GM19239 (cell line): Measurements from ENCODE around the gene ARHGAP24.
"Not testable (repeated sequence)": the region's sequence is repeated elsewhere in the genome, so short reads cannot be mapped to it uniquely, and the experiment has no call there.

Source experiments
- DNase-seq: peaks from one replicate; pipeline ENCODE4 v3.0.0; 2011; ENCODE audit warnings: low spot score; ENCODE audit not compliant: insufficient read length
- FAIRE-seq: peaks from 2 replicates; lab custom pipeline; 2011; peaks lifted over from hg19 to GRCh38; lab: Jason Lieb, UNC

The ARHGAP24 gene

DNA sequence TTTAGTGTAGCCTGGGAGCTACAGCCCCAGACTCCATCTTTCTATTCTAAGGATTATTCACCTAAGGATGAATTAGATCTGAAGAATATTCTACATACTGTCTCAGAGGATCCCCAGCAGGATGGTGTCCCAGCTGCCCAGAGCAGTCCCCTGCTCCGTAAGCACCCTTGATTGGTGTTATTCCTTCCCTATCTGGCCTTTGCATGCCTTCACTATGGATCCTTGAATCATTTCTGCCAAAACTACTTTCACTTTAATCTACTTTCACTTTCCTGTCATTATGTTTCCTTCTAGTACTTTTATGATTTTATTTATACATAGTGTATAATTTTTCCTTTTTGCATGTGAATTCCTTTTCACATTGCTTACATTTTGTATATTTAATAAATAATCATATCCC is 39.2 kb downstream of the ARHGAP24 start:
- FAIRE-seq (no peak), DNase-seq (no peak)

DNA sequence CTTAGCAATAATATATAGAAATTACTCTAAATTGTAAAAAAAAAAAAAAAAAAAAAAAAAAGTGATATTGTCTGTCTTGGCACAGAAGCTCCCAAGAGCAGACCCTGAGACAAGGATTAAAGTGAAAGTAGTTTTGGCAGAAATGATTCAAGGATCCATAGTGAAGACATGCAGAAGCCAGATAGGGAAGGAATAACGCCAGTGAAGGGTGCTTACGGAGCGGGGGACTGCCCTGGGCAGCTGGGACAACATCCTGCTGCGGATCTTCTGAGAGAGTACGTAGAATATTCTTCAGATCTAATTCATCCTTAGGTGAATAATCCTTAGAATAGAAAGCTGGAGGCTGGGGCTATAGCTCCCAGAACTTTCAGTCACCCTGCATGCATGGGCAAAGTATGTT is 39.8 kb downstream of the ARHGAP24 start:
- DNase-seq (no peak), FAIRE-seq (no peak)

DNA sequence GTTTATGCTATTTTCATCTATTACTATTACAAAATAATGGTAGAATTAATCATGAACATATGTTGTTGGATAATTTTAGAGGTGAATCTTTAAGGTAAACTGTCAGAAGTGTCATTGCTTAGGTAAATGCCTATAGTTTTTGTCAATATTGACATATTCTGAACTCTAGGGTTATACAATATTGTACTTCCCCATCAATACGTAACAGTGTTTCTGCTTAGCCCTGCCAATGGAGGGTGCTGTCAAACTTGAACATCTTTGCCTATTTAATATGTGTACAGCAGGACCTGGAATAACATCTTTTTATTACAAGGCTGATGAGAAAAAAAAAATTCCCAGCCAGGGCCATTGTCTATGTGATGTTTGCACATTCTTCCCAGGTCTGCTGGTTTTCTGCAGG is 40.8 kb downstream of the ARHGAP24 start:
- FAIRE-seq (no peak), DNase-seq (no peak)

DNA sequence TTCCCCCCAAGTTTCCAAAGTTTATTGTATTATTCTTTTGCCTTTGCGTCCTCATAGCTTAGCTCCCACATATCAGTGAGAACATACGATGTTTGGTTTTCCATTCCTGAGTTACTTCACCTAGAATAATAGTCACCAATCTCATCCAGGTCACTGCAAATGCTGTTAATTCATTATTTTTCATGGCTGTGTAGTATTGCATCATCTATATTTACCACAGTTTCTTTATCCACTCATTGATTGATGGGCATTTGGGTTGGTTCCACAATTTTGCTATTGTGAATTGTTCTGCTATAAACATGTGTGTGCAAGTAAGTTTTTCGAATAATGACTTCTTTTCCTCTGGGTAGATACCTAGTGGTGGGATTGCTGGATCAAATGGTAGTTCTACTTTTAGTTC is 43.6 kb downstream of the ARHGAP24 start:
- FAIRE-seq, DNase-seq: not testable (repeated sequence)

DNA sequence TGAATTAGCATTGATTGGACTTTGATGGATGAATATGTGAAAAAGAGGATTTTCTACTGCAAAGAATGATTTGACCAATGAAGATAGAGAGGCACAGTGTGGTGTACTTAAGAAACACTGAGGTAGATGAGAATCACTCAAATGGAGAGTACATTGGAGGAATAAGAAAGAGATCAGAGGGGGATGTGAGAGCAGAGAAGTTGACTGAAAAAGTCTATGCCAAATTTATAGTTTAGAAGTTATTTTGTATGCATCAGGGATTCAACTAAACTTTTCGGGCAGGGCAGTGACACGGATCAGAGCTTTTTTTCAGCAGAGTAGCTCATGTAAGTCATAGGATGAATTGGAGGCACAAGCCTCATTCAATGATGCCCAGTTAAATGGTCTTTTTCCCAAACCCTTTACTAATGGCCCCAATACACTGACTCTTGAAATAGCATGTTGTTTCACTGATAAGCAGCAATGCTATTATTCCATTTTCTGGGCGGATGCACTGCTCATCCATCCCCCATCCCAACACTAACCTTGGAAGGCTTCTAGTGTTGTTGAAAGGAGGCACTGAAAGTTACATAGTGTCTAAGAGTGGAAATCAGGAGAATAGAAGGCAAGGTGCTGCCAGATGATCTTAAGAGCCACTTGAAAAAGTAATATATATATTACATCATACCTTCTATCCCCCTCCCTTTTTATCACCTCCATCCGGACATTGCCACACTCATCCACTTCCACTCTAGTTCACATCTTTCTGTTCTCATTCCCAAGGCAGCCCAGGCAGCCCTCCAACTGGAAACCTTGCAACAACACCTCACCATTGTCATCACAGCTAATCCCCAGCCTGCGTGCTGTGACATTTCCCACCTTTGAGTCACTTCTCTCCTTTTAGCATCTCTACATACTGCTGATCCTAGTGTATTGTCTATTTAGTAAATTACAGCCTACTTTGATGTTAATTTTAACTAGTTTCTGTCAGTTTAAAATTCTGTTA is 46.1 kb downstream of the ARHGAP24 start:
- no peak for DNase-seq
- no peak for FAIRE-seq

DNA sequence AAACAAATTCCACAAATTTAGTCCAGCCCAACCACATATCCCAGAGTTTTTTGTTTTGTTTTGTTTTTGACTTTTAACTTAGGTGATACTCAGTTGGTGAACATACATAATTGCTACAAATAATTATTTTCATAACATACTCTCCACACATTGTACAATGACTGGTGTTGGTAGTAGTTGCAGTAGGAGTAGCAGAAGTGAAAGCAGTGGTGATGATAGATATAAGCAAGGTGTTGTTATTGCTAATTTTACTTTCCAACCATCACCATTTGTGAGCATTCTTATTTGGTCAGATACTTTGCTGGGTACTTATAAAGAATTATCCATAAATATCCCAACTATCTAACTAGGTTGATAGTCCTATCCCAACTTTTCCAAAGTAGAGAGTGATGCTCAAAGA is 47.3 kb downstream of the ARHGAP24 start:
- FAIRE-seq = no peak
- no peak for DNase-seq

DNA sequence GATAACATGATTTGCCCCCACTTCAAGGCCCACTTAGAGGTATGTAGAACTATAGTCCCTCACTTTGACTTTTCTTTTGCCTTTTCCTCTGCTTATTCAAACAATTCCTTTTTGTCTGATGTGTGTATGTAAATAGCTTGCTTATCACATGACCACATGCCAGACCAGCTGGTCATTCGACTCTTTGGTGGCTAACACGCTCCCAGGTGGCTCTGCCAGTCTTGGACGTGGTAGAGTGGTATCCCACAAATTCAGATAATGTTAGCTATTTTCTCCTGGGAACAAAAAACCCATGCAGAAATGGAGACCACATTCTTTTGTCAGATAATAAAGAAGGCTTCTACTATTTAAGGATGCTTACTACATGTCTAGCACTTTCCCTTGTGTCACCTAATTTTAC is 47.9 kb downstream of the ARHGAP24 start:
- DNase-seq (no peak), FAIRE-seq (no peak)

DNA sequence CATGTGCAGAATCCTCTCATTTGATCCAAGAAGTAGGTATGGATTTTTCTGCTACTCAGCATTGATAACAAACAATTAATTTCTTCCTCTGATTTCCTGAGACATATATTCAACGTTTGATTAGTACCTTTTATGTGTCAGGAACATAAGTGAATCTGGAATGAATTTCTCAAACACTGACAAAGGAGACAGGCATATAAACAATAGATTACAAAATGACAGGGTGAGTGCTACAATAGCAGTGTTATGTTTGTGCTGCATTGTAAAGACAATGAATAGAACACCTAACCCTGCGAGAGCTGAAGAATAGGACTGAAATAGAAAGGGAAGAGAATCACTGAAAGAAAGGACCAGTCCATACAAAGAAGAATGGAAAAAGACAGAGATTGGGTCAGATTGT is 52.9 kb downstream of the ARHGAP24 start:
- FAIRE-seq (no peak), DNase-seq (no peak)

DNA sequence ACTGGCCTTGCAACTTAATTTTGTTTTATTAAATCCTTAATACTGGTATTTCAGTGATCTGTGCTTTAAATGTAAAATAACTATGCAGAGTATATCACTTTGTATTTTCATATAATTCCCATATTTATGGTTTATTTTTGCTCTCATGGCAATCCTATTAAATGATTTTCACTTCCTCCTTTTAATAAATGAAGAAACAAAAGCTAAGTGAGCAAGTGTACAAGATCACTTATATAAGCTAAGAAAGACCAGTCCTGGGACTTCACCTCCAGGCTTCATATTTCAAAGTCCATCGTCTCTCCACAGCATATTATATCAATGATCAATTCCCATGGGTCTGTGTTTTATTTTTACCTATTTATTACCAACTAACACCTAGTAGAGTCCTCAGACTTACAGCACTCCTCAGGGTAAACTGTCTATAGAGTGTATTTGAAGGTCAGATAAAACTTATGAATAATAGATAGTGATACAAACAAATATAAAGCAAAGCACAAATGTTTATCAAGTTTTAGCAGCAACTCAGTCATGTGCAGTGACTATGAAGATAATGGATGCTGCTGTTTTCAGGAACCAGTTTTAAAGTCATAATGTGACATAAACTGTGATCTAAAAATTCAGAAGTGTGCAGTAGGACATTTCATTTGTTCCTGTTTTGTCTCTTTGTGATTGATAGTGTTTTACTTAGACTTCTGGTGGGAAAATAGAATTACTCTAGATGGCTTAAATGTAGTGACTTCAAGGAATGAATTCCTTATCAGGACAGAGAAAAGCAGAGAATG is 56.8 kb downstream of the ARHGAP24 start:
- no peak for DNase-seq
- no peak for FAIRE-seq

DNA sequence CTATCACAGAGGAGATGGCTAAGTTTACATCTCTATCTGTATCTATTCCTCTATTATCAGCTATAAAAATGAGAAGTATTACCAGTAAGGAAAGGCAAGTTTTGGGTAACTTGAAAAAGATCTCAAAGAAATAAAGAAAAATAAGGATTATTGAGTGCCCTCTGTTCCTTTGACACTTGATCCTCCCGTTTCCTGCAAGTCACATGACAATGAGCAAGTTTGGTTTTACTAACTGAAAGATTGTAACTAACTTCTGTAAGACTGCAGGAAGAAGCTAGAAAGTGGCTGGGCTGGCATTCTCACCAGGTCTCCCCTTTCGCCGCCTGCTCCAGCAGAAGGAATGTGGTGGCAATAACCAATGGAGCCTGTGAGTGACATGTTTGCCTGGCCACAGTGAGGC is 59.2 kb downstream of the ARHGAP24 start:
- FAIRE-seq = no peak

DNA sequence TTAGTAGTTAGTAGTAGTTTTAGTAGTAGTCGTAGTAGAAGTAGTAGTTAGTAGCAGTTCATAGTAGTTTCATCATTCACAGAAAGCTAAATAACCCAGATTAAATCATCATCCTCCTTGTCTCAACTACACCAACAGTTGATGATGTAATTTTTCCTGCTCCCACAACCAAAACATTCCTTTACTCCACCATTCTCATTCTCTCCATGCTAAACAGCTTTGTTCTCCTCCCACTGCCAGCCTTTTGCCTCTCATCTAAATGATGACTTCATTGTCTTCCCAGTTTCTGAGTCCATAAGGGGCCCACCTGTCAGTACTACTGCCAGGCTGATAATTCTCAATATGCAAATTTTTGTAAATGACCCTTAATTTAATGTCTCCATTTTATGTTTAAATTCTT is 68.9 kb downstream of the ARHGAP24 start:
- FAIRE-seq (no peak), DNase-seq (no peak)

More for the DNA sequence above, 59.2 kb downstream of the ARHGAP24 start:
- DNase-seq = no peak

DNA sequence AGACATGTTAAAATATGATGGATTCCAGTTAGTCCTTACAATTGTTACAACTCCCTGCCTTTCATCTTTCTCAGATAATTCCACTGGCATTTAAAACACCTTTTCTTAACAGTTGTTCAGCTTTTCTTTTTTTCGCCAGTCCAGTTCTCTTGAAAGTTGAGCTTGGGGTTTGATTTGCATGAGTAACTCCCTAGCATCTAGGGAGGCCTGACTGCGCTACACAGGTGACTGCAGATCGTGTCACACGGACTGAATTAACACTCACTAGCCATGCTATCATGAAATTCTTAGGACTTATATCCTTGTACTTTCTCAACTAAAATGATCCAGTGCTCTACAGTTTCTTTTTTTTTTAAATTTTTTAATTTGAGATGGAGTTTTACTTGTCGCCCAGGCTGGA is 69.8 kb downstream of the ARHGAP24 start:
- no peak for DNase-seq
- no peak for FAIRE-seq

DNA sequence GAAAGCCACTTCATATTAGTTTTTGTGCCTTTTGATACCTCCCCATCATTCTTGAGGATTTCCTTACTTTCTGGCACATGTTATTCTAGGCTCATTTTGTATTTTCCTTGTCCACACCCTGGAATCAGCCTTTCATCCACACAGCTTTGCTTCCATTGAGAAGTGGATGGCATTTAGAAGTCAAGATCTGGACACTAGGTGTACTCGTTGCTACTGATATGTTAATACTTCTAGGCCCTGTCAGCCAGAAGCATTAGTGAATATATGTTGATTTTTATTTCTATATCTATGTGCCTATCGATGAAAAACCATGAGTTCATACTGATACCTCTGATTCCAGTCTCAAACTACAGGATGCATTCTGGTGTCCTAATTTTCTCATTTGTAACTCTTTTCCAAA is 73.2 kb downstream of the ARHGAP24 start:
- FAIRE-seq = no peak
- DNase-seq = no peak

DNA sequence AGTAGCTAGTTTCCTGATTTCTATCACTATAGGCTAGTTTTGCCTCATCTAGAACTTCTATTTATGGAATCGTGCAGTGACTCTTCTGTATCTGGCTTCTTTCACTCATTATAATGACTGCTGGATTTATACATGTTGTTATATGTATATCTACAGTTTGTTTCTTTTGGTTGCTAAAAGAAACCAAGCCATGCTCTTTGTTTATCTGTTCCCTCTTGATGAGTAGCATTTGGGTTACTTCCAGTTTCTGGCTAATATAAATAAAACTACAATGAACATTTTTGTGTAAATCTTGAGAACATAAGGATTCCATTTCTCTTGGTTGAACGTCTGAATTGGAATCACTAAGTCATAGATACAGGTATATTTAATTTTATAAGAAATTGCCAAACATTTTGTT is 73.9 kb downstream of the ARHGAP24 start:
- FAIRE-seq = no peak
- DNase-seq = no peak

DNA sequence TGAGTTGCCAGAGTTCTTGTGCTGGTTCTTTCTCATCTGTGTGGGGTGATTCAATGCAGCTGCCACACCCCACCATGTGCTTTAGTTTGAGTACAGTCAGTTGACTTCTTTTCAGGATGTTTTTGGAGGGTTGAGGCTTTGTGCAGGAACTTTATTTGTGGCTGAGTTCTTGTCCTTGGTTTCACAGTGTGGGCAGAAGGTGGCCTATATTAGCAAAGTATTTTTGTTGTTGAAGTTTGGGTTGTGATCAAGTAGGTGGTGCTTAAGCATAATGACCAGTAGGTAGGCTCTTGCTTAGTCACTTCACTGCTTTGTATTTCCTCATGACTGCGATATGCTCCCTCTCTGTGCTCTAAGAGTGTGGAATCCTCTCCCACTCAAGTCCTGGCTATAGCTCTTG is 80.3 kb downstream of the ARHGAP24 start:
- FAIRE-seq (no peak), DNase-seq (no peak)

DNA sequence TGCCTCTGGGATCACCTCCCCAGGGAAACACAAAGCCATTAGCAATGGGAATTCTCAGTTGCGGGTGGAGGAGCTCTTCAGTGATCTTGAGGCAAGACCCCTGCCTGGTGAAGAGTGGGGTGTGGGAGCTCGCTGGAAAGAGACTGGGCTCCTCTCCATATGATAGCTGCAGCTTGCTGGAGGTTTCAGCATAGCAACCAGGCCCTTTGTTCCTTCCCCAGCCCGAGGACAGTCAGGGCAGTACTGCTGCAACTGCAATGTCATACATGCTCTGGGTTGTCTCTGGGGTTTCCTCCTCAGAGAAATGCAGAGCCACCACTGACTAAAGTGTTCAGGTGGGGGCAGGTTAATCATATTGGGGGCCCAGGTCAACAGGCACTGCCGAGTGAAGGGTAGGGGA is 81.3 kb downstream of the ARHGAP24 start:
- FAIRE-seq (no peak), DNase-seq (no peak)

DNA sequence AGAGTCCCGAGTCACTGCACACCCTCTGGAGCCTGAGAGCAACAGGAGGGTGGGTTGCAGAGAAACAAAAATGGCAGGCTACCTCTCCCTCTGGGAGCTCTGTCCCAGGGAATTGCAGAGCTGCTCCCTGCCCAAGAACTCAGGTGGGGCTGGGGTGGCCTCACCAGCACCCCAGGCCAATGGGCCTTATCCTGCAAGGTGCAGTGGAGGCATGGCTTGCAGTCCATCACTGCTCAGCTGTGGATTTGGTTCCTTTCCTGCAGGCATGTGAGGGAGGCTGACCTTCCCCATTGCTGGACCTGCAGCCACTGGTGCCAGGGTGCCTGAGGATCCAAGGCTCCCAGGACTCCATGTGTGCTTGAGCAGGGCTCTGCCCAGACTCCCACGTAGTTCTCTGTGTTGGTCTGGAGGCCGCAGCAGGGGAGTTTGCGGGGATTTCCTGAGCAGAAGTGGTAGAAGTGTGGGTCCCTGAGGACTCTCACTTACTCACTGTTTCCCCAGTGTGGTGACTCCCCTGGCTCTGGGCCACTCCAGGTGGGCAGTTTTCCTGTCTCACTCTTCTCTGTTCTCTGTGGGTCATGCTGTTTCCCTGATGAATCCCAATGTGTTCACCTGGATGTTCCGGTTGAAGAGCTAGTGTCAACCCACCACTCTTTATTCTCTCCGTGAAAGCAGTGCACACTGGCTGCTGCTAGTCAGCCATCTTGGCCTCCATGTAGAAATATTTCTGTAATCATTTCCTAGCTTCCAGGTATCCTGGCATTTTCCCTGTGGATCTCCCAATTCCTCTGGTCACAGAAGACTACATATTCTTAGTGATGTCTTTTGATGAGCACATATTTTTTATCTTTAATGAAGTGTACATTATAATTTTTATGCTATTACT is 82.3 kb downstream of the ARHGAP24 start:
- no peak for DNase-seq
- peak; percentile 84 for FAIRE-seq

DNA sequence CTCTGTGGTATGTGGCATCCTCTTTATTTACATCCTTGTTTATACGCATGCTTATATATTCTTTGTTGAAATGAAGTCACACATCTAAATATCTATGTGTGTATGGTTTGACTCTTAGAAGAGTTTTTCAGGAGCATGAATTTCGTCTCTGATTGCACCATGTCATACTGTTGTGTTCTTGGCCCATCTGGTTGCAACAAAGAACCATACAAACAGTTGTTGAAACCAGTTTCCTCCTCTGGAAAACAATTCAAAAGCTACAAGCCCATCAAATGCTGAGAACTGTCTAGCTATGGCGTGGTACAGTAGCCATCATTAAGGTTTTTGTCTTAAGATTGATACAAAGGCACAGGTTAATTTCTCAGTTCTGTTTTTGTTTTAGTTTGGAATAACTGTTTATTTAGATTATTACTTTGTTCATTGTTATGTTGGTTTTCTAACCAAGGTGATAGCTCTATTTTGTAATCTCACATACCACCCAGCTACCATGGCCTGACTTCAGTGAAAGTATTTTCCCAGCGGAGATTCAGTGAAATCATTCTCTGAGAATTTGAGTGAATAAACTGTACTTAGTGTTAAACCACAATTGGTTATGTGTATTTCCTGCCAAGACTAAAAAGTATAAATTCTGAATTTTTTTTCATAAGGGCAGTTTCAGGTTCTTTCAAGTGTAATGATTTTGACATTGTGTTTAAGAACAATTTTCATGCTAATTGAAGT is 91.0 kb downstream of the ARHGAP24 start:
- FAIRE-seq = no peak
- no peak for DNase-seq

DNA sequence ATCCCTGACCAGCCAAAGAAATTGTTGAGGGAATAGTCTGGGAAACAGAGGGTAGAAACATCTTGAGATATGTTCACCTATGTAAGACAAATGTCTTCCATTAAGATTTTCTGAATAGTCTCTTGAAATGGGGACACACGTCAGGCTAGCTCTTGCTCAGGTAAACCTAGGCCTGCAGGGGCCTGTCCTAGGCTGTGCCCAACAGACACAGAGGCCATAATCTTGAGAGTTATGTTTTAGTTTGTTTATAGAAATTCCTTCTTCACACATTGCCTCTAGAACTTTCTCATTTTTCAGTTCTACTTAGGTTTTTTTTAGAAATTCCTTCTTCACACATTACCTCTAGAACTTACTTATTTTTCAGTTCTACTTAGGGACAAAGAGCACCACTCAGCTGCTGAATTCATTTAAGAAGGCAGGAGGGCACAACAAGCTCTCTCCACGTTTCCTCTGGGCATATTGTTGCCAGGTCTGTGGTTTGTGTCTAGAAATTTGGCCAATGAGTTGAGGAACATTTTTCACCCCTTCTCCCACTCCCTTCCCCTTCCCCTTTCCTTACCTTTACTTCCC is 94.9 kb downstream of the ARHGAP24 start:
- FAIRE-seq = peak; percentile 40

More for the DNA sequence above, 94.9 kb downstream of the ARHGAP24 start:
- DNase-seq = no peak
